ENCODE measurements around the gene GSS.

Gene GSS

DNA sequence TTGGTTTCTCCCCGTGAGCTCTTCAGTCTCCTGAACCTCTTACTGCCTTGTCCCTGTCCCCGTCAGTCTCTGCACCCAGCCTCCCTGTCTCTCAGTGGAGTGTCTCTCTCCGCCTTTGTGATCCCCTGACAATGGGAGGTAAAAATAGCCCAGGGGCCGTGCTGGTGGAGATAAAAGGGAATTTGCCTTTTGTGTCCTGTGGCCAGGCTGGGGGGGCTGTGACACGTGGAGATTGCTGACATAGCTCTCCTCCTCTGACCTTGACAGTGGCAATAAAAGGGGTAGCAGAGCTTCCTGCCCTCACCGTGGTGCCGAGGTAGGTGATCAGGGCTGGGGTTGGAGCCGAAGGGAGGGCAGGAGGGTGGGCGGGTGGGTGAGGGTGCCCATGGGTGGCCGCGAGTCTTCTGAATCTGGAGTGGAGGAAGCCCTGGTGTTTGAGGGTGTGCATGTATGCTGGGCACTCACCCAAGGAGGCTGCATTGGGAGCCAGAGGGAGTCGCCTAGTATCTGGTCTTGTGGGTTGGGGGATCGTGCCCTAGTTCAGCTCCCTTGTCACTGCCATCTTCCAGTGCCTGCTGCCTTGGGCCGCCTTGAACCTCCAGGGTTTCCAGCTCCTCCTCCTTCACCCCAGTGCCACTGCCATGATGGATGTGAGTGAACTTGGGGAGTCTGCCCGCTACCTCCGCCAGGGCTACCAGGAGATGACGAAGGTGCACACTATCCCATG is 21.9 kb upstream of the GSS start:
- no peak overlapping the region for H3K4me3 ChIP-seq (ENCODE audit: low read length)
- no peak for DNase-seq (ENCODE audit: low read depth)
- TF ChIP-seq, protein P1, sequence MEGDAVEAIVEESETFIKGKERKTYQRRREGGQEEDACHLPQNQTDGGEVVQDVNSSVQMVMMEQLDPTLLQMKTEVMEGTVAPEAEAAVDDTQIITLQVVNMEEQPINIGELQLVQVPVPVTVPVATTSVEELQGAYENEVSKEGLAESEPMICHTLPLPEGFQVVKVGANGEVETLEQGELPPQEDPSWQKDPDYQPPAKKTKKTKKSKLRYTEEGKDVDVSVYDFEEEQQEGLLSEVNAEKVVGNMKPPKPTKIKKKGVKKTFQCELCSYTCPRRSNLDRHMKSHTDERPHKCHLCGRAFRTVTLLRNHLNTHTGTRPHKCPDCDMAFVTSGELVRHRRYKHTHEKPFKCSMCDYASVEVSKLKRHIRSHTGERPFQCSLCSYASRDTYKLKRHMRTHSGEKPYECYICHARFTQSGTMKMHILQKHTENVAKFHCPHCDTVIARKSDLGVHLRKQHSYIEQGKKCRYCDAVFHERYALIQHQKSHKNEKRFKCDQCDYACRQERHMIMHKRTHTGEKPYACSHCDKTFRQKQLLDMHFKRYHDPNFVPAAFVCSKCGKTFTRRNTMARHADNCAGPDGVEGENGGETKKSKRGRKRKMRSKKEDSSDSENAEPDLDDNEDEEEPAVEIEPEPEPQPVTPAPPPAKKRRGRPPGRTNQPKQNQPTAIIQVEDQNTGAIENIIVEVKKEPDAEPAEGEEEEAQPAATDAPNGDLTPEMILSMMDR (IDR thresholded peaks at IDR 0.05; ENCODE audit: insufficient read depth, low read depth, low read length, missing control alignments): no peak

DNA sequence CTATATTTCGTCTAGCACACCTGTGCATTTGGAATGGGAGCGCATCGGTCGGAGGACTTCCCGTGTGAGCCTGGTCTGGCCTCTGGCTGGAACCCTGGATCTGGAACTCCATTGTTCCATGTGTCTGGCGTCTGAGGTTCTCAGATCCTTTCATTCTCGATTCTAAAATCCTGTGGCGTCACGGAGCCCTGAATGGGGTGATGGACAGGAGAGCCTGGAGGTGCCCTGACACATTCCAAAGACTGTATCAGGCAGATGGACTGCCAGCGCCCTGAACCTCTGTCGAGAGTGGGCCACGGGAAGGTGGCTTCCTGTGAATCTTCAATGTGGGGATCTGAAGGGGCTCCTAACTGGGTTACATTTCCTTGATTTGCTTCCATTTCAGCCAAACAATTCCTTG is 20.7 kb upstream of the GSS start:
- H3K4me3 ChIP-seq (ENCODE audit: low read length): no peak overlapping the region
- TF ChIP-seq, protein P1 (IDR thresholded peaks at IDR 0.05; ENCODE audit: insufficient read depth, low read depth, low read length, missing control alignments): no peak
- DNase-seq (ENCODE audit: low read depth): no peak

DNA sequence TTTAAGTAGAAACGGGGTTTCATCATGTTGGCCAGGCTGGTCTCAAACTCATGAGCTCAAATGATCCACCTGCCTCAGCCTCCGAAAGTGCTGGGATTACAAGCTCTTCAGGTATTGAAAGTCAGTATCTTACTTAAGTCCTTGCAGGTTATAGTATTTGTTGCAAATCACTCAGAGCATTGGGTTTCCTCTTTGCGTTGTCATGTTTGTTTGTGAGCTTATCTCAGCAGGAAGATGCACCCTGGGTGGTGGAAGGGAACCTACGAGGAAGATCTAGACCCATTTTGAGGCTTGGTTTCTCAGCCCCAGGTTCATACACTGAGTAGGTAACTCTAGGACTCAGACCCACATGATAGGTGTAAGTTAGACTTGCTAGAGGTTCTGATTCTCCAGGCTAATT is 18.6 kb upstream of the GSS start:
- no peak for DNase-seq (ENCODE audit: low read depth)
- no peak overlapping the region for H3K4me3 ChIP-seq (ENCODE audit: low read length)
- TF ChIP-seq, protein P1 (IDR thresholded peaks at IDR 0.05; ENCODE audit: insufficient read depth, low read depth, low read length, missing control alignments): no peak

DNA sequence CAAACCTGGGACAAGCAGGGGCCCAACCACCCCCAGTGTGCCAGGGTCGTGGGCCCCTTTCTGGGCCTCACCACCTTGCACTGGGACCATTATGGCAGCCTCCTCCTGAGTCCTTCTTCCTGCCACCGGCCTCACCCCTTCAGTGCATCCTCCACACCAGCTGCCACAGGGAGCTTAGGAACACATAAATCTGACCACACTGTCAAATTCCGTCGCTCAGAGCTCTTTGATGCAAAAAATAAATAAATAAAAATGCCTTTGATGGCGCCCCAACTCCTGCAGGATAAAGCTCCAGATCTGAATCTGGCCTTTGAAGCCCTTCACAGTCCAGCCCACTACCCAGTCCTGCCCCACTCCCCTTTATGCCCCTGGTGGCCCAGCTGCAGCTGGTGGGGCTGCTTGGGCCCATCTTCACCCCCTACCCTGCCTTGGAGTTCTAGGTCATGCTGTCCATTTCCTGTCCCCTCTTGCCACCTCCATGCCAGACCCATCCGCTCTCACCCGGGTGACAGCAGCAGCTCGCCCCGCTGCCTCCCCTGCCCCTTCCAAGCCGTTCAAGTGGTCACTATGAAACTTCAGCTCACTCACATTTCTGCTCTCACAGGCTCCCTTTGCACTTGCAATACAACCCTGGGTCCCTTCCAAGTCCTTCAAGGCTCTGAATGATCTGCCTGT is 16.1 kb upstream of the GSS start:
- DNase-seq (ENCODE audit: low read depth): no peak
- TF ChIP-seq, protein P1 (IDR thresholded peaks at IDR 0.05; ENCODE audit: insufficient read depth, low read depth, low read length, missing control alignments): no peak
- no peak overlapping the region for H3K4me3 ChIP-seq (ENCODE audit: low read length)

DNA sequence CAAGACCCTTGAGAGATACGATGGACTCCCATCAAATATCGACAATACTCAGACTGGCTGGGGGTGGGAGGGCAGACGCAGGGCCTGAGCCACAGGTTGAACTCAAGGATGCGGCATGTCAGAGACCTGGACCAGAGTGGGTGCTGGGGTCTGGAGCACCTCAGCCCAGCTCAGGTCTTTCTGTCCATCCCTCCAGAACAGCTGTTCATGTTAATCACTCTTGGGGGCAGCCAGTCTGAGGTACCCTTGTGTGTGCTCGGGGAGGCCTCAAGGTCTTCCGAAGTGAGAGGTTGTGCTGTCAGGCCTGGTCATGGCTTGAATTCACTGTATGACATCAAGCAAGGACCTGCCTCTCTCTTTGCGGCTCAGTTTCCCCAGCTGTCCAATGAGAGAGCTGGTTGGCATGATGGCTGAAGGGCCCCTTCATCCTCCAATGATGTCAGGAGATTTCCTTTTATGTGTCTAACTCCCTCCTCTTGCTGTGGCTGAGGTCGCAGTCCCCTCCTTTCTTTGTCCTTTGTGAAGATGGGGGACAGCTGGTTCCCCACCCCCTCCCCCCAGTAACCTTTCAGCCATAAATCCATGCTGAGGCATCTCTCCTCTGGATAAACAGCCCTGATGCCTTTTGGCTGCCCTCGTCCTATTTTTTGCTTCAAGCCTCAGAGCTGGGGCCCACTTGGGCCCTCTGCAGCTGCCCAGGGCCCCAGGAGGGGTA is 15.4 kb upstream of the GSS start:
- DNase-seq (ENCODE audit: low read depth): no peak
- no peak overlapping the region for H3K4me3 ChIP-seq (ENCODE audit: low read length)
- TF ChIP-seq, protein P1 (IDR thresholded peaks at IDR 0.05; ENCODE audit: insufficient read depth, low read depth, low read length, missing control alignments): no peak

DNA sequence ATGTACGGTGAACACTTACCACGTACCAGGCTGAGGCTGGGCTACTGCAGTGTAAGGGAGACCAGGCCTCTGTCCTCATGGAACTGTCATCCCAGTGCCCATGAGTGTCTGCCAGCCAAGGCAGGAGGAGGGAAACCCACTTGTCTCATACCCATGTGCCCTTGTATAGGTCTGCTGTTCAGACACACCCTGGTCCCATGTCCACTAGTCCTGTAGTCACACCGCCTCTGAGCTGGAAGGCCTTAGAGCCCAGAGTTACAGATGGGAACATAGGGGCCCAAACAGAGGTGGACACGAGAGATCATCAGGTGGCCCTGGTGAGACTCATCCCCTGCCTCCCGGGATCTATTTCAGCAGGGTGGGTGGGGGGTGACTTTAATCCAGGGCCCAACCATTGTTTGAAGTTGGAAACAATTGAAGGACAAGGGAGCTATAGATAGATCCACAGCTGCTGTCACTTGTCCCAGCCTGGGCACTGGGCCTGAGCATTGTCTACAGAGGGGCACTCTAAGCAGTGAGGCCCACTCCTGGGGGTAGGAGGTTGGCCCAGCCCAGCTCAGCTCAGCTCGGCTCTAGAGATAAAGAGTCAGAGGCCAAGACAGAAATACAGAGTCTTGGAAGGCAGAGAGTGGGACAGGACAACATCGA is 14.7 kb upstream of the GSS start:
- H3K4me3 ChIP-seq (ENCODE audit: low read length): no peak overlapping the region
- TF ChIP-seq, protein P1 (IDR thresholded peaks at IDR 0.05; ENCODE audit: insufficient read depth, low read depth, low read length, missing control alignments): no peak
- no peak for DNase-seq (ENCODE audit: low read depth)

Data from epithelial cell of esophagus (primary cell).